Cardiac septum (tissue), 1 donor: ENCODE data around the gene NOS1AP. TPM values are rescaled to one million over a fixed set of nuclear protein-coding genes. Genes with fewer than 3 reads are reported as not detected.
"Not testable (repeated sequence)": the region's sequence is repeated elsewhere in the genome, so short reads cannot be mapped to it uniquely, and the experiment has no call there.

Experiments
- DNase-seq: peaks from one replicate; pipeline ENCODE4 v3.0.0-alpha.2; 2020; ENCODE audit warnings: low spot score
- intact Hi-C: fragments of 100-400 bp; cut with DNase I; formaldehyde crosslinking; loops from one replicate; pipeline ENCODE4 v1.14.0; 2022
- total RNA-seq: library from RNA; stranded (reverse); fragmentation: NEBNext Ultra II Directional; extraction: Animal tissue kit (Norgen Biotek cat#: 25700); gene quantifications from one replicate; pipeline ENCODE4 v1.2.1, GENCODE V29; 2021
- donor health status: DM: no; HTN: no; CAD: no.

NOS1AP gene
- total RNA-seq, 1 donor from 2014 or later = 2.0 TPM

DNA sequence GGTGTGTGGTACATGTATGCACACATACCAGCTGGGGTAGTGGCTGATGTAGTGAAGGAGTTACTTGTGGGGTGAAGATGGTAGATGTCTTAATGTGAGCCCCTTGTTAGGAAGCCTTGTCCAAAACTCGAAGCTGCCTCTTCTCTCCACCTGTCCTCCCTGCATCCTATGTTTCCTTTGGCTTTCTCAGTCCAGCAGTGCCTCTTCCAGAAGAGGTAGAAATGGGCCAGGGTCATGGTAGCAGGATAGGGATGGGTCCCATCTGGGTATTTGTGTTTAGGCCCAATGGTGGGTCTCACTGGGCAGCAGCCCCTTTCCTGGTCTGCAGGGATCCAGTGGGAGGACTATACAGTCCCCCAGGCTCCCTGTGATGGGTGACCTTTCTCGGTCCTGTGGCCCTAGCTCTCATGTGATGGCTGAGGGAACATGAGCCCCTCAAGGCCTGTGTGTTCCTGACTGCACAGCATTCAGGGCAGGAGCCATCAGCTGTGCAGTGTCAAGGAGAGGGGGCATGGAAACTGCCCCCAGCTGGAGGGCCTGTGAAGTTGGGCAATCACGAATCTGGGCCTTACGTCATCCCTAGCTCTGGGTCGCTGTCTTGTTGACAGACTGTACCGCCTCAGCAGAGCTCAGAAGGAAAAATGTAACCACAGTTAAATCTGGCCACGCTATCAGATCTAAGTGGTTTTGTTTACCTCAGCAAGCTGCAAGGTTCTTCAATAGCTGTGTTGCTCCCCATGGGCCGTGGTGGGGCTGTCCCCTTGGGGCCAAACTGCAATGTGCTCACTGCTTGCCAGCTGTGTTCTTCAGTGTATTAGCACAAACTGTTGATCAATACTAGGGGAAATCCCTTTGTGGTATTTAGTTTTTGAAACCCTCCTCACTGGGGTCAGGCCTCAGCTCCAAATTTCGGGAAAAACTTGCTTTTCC, 82.7 kb downstream of the NOS1AP start:
- DNase-seq = no peak
- intact Hi-C loops = no loop called here

DNA sequence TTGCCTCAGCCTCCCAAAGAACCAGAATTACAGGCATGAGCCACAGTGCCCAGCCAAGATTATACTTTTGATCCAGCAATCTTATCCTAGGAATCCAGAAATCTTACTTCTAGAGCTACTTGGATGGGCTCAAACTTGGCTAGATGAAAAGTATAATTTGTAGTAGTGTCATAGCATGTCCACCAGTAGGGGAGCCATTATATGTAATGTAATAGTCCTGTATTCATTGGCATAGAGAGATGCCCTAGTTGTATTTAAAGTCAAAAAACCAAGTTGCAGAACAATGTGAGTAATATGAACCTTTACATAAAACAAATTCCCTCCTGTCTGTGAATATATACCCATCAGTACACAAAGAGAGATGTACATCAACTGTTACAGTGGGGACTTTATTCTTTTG, 83.9 kb downstream of the NOS1AP start:
- intact Hi-C loops = no loop called here
- DNase-seq = no peak

DNA sequence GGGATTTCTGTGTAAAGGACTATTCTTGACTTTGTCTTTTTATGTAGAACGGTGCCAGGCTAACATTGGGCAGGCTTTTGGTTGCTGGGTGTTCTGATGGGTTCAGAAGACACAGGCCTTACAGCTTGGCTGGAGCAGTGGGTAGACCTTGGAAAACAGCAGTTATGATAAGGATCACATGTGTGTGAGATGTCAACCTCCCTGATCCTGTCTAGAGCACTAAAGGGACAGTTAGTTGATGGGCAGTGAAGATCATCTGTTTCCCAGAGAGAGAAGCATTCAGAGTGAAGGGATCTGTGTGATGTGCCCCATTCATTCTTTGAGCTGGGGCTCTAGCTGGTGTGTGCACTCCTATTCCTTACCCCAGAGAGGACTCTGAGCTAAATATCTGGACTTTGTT, 88.0 kb downstream of the NOS1AP start:
- DNase-seq = no peak
- intact Hi-C loops = no loop called here

DNA sequence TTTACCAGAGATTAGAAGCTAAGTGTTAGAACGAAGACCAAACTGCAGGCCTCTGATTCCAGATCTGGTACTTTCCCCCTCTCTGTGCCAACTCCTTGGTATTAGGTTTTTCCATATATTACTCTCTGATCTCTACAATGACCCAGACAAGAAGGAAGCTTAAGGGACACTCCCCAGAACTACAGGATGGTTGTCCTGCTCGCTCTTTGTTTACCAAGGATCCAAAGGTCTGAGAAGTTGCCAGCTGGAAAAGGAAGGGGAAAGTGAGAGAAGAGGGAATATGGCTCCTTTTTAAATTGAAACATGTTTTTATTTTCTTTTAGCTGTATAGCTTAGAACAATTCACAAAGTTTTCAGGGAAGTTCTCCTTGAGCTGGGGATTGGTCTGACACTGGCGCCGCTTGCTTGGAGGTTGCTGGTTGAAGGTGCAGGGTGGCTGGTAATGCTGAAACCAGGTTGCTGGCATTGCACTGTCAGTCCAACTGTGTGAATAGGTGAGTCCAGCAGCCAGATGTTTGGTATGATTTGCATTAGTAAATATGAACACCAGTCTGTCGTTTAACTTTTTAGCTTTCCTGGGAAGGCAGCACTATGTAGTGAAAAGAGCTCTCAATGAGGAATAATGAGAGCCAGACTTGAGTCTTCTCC, 89.3 kb downstream of the NOS1AP start:
- intact Hi-C loops = no loop called here
- no peak for DNase-seq

DNA sequence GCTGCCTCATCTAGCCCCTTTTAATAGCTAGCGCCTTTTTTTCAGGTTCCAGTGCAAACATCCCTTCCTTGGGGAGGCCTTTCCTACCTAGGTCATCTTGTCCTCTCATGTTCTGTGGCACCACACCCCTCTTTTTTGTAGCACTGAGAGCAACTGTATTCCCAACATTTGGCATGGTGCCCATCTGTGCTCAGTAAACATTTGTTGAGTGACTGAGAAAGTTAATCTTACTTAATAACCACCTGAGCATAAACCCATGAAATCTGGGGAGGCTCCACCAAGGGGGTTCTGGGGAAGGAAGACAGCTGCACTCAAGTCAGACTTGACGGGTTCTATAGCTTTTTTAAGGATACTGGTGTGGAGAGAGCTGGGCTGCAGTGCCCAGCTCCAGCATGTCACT, 90.0 kb downstream of the NOS1AP start:
- intact Hi-C loops = no loop called here
- no peak for DNase-seq

GRCh38 chr1:162161916-162162550, 92.5 kb downstream of the NOS1AP start:
- intact Hi-C loops = no loop called here
- DNase-seq = no peak

DNA sequence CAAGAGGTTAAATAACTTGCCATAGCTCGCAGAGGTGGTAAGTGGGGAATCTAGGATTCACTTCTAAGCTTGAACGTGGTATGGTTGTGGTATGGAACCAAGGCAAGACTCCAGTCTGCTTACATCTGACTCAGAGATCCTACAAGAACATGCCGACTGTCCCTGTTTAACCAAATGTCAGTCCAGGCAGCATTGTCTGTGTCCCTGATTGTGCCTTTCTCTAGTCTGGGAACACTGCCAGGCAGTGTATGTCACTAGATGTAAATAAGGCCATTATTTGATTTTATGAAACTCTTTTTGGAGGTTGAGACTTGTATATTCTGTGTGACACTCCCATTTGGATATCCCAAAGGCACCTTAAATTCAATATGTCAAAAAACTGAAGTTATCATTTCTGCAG, 96.0 kb downstream of the NOS1AP start:
- DNase-seq = no peak
- intact Hi-C loops = no loop called here

- intact Hi-C loops = no loop called here
- DNase-seq = no peak
Observed at GRCh38 chr1:162166917-162167615, 97.6 kb downstream of the NOS1AP start.

DNA sequence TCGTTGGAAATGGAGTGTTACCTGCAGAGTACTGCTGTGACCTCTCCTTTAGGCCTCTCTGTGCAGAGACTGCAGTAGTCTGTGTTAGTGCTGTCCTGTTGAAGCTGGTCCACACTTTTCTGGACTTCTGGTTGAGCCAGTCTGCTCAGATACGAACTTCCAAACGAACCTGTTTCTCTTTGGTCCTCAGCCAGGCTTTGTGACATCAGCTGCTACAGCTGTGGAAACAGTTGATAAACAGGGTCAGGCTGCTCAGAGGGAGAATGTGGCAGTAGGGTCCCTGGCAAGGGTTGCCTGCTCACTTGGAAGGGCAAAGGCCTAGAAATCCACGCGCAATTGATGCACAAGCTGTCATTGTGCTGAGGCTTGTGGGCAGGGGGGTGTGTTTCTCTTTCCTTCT, 98.8 kb downstream of the NOS1AP start:
- DNase-seq = no peak
- intact Hi-C loops = no loop called here

DNA sequence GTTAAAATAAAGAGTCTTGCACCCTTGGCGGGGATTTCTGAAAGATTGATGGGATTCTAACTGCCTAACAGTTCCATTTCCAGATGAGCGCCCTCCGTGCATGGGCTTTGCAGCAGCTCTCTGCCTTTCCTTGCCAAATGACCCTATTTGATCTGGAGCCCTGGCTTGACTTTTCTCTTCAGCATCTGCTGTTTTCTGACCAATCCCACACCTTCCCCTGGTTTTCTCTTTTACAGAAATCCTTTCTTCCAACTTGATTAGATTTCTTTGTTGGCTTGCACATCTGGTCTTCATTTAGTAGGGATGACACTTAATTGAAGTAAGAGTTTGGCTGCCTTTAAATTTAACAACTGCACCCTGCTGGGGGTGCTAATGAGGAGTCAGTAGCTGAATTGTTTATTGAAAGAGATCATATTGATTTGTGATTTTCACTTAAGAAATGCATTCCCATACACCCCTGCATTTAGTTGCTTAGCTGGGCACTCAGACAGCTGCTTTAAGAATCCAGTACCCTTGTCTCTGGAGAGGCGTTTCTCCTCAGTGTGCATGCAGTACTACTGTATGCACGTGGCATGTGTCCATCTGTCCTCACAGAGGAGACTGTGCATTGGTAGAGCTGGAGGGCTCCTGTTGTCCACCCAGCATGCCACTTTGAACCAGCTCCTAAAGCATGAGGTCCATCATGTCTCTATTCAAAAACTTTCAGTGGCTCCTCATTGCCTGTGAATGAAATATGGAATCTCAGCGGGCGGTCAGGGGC, 99.7 kb downstream of the NOS1AP start:
- intact Hi-C loops = no loop called here
- no peak for DNase-seq

DNA sequence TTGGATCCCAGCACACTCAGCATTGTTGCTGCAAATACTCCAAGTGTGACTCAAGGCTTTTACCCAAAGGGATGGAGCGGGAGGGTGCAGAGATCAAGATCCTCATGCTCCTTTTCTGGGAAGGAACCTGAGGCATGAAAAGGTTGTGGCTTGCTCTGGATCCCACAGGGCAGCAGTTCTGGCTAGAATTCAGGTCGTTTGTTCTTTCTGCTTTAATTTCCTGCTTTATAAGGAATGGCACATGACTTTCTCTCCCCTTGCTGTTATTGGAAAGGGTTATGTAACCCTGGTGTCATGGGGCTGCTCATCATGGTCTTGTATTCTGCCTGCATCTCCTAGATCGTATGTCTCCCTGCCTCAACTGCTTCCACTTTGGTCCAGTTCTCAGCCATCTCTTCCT, 101.6 kb downstream of the NOS1AP start:
- no peak for DNase-seq
- intact Hi-C loops = no loop called here

DNA sequence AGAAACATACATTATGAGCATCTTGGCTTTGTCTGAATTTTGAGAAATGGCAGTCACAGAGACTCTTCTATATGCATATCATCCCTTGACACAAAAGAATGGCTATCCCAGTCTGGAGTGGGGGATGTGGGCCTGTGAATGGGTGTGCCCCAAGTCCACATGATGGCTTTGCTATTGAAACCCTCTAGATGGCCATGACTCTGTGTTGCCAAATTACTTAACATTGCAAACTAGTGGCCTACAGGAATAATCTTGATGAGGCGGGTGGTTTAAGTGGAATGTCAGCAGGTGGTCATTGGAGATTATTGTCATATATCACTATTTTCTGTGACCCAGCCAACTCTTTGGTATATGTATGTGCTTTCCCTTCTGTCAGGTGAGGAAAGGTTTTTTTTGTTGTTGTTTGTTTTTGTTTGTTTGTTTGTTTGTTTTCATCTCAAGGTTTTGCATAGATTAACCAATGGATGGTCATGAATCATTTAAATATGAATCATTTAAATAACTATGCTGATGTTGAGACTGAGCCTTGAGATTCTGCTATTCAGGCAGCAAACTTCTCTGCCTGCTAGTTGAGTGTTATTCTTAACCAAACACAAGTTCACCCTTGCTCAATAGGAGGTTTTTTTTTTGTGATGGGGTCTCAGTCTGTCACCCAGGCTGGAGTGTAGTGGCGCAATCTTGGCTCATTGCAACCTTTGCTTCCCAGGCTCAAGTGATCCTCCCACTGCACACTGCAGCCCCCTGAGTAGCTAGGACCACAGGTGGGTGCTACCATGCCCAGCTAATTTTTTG, 103.0 kb downstream of the NOS1AP start:
- no peak for DNase-seq
- intact Hi-C loops = no loop called here

DNA sequence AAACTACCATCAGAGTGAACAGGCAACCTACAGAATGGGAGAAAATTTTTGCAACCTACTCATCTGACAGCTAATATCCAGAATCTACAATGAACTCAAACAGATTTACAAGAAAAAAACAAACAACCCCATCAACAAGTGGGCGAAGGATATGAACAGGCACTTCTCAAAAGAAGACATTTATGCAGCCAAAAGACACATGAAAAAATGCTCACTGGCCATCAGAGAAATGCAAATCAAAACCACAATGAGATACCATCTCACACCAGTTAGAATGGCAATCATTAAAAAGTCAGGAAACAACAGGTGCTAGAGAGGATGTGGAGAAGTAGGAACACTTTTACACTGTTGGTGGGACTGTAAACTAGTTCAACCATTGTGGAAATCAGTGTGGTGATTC, 104.1 kb downstream of the NOS1AP start:
- intact Hi-C loops, DNase-seq: not testable (repeated sequence)

- DNase-seq, intact Hi-C loops: not testable (repeated sequence)
Observed at GRCh38 chr1:162174027-162174426, 104.5 kb downstream of the NOS1AP start.

DNA sequence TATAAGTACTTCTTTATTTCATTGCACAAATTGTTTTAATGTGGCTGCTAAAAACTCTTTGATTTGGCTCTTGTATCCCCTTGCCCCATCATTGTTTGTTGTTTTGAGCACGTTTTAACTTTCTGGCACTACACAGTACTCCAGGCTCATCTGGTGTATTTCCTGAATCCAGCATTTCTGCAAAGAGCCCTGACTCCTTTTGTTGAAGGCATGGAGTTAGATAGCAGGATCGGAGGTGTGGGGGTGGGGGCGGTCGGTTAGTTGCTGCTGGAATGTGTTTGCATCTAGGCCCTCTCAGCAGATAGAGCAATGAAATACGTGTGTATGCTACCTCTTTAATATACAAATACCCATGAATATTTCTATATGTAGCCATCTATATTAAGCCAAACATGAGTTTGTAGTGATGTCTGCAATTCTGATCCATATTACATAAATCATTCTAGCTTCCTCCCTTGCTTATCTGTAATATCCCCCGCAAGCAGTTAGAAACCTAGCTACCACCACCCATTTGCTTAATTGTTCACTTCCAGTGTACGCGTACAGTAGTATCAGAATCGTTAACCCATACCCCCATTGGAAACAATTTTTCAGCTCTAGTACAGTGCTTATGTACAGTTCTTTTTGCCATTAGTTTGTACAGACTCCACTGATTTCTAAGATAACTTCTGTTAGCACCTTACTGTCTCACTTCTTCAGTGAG, 106.0 kb downstream of the NOS1AP start:
- no peak for DNase-seq

DNA sequence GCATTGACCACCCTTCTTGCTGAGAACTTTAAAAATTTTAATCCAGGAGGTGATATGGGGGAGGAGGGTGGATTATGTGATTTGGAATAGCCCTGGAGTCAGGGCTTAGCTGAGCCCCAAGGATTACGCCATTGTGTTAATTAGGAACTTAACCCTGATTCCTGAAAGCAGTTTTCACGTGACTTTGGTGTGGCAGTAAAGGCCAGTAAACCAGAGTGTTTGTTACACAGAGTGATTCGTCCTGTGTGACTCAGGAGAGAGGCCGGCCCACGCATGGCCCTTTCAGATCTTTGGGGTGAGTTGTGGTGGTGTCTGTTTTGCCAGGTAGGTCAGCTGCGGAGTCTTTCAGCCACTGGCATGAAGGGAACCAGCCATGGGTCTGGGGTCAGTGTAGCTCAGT, 107.6 kb downstream of the NOS1AP start:
- DNase-seq = no peak
- intact Hi-C loops = no loop called here

More for the DNA sequence above, 106.0 kb downstream of the NOS1AP start:
- intact Hi-C loops = no loop called here

DNA sequence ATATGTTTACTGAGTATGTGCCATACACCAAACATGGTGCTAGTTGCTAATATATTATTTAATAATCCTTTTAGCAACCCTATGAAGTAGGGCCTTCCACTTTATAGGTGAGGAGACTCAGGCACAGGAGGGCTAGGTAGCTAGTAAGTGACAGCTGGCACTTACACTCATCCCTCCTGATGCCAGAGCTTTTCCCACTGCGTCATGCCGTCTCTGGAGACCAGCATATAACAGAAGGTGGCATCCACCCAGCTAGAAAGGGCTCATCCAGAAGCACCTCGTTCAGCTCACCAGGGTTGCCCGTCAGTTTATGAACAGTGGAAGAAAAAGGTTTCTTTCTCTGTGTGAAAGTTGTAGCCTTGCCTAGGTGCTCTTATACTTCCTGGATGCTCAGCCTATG, 108.9 kb downstream of the NOS1AP start:
- no peak for DNase-seq
- intact Hi-C loops = no loop called here

DNA sequence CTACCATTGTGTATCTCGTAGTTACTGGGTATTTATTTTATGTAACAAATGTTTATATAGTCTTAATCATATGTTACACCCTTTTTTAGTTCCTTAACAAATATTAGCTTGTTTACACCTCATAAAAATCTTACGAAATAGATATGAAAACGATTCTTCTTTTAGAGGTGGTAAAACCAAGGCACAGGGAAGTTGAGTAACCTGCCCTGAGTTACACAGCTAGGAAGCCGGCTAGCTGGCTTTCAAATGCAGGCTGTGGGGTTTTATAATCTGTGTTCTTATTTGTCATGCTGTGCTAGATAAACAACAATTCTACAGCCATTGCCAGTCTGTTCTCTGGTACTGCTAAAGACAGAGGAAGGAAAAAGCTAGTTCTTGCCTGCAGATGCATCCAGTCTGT, 109.6 kb downstream of the NOS1AP start:
- DNase-seq = no peak
- intact Hi-C loops = no loop called here
